Trophoblast cell (in vitro differentiated cells and primary cell): ENCODE data around the gene RELL2.
A peak's percentile ranks its signal among the peaks of the same experiment; 100 is the strongest.

Experiments used
- DNase-seq, 2 donors: peaks; one replicate each; pipeline ENCODE4 v3.0.0-alpha.2; 2016
- H2AFZ ChIP-seq: 2 replicates; pipeline ENCODE4 v1.6.1; 2013; ENCODE audit warnings: low read length, moderate library complexity, mild to moderate bottlenecking; ENCODE audit not compliant: insufficient read depth, poor library complexity
- H2AK5ac ChIP-seq: 2 replicates; pipeline ENCODE4 v1.6.1; 2013; ENCODE audit warnings: mild to moderate bottlenecking, low read length
- H2BK120ac ChIP-seq: 2 replicates; pipeline ENCODE4 v1.6.1; 2013; ENCODE audit warnings: low read length, mild to moderate bottlenecking, moderate library complexity; ENCODE audit not compliant: insufficient read depth, poor library complexity
- H2BK12ac ChIP-seq: 2 replicates; pipeline ENCODE4 v1.6.1; 2013; ENCODE audit warnings: mild to moderate bottlenecking, low read length, moderate library complexity
- H2BK5ac ChIP-seq: 2 replicates; pipeline ENCODE4 v1.6.1; 2013; ENCODE audit warnings: low read length, low read depth, moderate library complexity, mild to moderate bottlenecking; ENCODE audit not compliant: poor library complexity
- H3K14ac ChIP-seq: 2 replicates; pipeline ENCODE4 v1.6.1; 2013; ENCODE audit warnings: mild to moderate bottlenecking, low read length
- H3K18ac ChIP-seq: 2 replicates; pipeline ENCODE4 v1.6.1; 2013; ENCODE audit warnings: mild to moderate bottlenecking, low read length
- H3K23ac ChIP-seq: 2 replicates; pipeline ENCODE4 v1.6.1; 2013; ENCODE audit warnings: low read length
- H3K27ac ChIP-seq: 2 replicates; pipeline ENCODE4 v1.5.1; 2013; ENCODE audit warnings: low read depth, mild to moderate bottlenecking, inconsistent platforms, low read length, moderate library complexity
- H3K27me3 ChIP-seq: 2 replicates; pipeline ENCODE4 v1.6.1; 2013; ENCODE audit warnings: inconsistent platforms, mild to moderate bottlenecking, low read length, moderate library complexity; ENCODE audit not compliant: insufficient read depth
- H3K36me3 ChIP-seq, 2 experiments: 1 replicate in 1 of 2; 2 replicates in 1 of 2; pipeline ENCODE4 v1.6.1; 2013; ENCODE audit warnings: low read length in 2 of 2, mild to moderate bottlenecking in 2 of 2, moderate library complexity in 1 of 2; ENCODE audit not compliant: insufficient read depth in 2 of 2, control insufficient read depth in 1 of 2
- H3K4ac ChIP-seq: 2 replicates; pipeline ENCODE4 v1.6.1; 2013; ENCODE audit warnings: low read depth, mild to moderate bottlenecking, low read length, moderate library complexity
- H3K4me1 ChIP-seq, 2 experiments: 1 replicate in 1 of 2; 2 replicates in 1 of 2; pipeline ENCODE4 v1.6.1; 2013; ENCODE audit warnings: low read length in 2 of 2, mild to moderate bottlenecking in 2 of 2, moderate library complexity in 1 of 2; ENCODE audit not compliant: insufficient read depth in 2 of 2, control insufficient read depth in 1 of 2
- H3K4me2 ChIP-seq: 2 replicates; pipeline ENCODE4 v1.6.1; 2013; ENCODE audit warnings: inconsistent platforms, mild to moderate bottlenecking, low read length, moderate library complexity
- H3K4me3 ChIP-seq: 2 replicates; pipeline ENCODE4 v1.5.1; 2013; ENCODE audit warnings: mild to moderate bottlenecking, low read depth, low read length, inconsistent platforms
- H3K79me1 ChIP-seq: one replicate; pipeline ENCODE4 v1.6.1; 2013; ENCODE audit warnings: low read length
- H3K79me2 ChIP-seq: 2 replicates; pipeline ENCODE4 v1.6.1; 2013; ENCODE audit warnings: low read length, mild to moderate bottlenecking; ENCODE audit not compliant: control insufficient read depth, insufficient read depth, poor library complexity
- H3K9ac ChIP-seq: 2 replicates; pipeline ENCODE4 v1.6.1; 2013; ENCODE audit warnings: mild to moderate bottlenecking, low read length
- H3K9me3 ChIP-seq: 2 replicates; pipeline ENCODE4 v1.6.1; 2013; ENCODE audit warnings: low read depth, mild to moderate bottlenecking, control low read depth, inconsistent platforms, low read length; ENCODE audit not compliant: insufficient read depth
- H4K12ac ChIP-seq: 2 replicates; pipeline ENCODE4 v1.6.1; 2013; ENCODE audit warnings: low read depth, mild to moderate bottlenecking, low read length, moderate library complexity
- H4K8ac ChIP-seq: 2 replicates; pipeline ENCODE4 v1.6.1; 2013; ENCODE audit warnings: low read depth, mild to moderate bottlenecking, low read length, moderate library complexity
- H4K91ac ChIP-seq: one replicate; pipeline ENCODE4 v1.6.1; 2013; ENCODE audit warnings: low read depth, mild to moderate bottlenecking, low read length, moderate library complexity
- WGBS: extraction: QIAGEN DNeasy Blood & Tissue Kit; methylation state at CpG from one replicate; pipeline ENCODE4 v1.1.7; 2013; ENCODE audit warnings: missing lambda C conversion rate; ENCODE audit not compliant: insufficient read length, insufficient coverage; ENCODE audit errors: extremely low coverage; 5-methylcytosine and 5-hydroxymethylcytosine counted together

The RELL2 gene

GRCh38 chr5:141632650-141633049 is 4.1 kb upstream of the RELL2 start:
- no peak overlapping the region for H3K4ac ChIP-seq
- H3K9ac ChIP-seq = no peak overlapping the region
- no peak overlapping the region for H3K14ac ChIP-seq
- H2AK5ac ChIP-seq = no peak overlapping the region
- H2BK120ac ChIP-seq = no peak overlapping the region
- no peak overlapping the region for H3K23ac ChIP-seq
- no peaks in the 10 kb centered on the region for H3K9me3 ChIP-seq
- H2BK5ac ChIP-seq = no peak overlapping the region
- no peak overlapping the region for H4K91ac ChIP-seq
- H3K36me3 ChIP-seq = peaks cover 21 to 29% of the 10 kb centered on the region in 2 experiments
- no peak overlapping the region for H4K8ac ChIP-seq
- no peak for DNase-seq
- H3K18ac ChIP-seq = no peak overlapping the region
- WGBS = no CpG with 5 or more reads among the region's 2 CpGs
- peaks cover 7% of the 10 kb centered on the region for H3K79me1 ChIP-seq
- H4K12ac ChIP-seq = no peak overlapping the region
- no peak overlapping the region for H3K27ac ChIP-seq
- no peak overlapping the region for H3K4me3 ChIP-seq
- H3K4me2 ChIP-seq = no peak overlapping the region
- peaks cover 2 to 8% of the 10 kb centered on the region in 2 experiments for H3K4me1 ChIP-seq
- H2BK12ac ChIP-seq = no peak overlapping the region
- H3K27me3 ChIP-seq = no peaks in the 10 kb centered on the region
- H3K79me2 ChIP-seq = peaks cover 6% of the 10 kb centered on the region
- H2AFZ ChIP-seq = no peak overlapping the region

DNA sequence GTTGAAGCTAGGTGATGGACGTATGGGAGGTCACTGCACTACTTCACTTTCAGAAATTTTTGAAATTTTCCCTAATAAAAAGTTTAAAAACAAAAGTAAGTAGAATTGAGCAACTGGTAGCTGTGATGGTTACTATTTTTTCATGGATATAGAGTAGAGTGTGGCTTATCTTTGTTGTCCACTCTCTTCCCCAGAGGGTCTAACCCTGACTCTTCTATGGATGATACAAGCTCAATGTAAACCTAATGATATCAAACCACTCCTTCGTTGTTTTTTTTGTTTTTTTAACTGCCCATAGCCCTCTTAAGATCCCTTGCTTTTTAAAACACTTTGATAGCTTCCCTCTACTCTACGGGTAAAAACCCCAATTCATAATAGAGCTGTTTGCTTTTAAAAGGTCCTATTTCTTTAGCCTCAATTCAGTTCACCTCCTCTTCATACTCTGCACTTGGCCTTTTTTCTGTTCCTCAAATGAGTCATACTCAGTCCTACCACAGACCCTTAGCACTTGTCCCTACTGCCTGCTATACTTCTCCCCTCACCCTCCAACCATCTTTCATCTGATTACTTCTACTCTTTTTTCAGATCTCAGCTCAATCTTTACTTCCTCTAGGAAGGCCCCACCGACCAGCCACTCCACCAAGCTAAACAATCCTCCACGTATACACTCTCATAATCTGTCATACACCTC is 2.8 kb upstream of the RELL2 start:
- H2BK12ac ChIP-seq = no peak overlapping the region
- H3K4me3 ChIP-seq = no peak overlapping the region
- no peak overlapping the region for H3K4ac ChIP-seq
- H2AK5ac ChIP-seq = no peak overlapping the region
- no peak overlapping the region for H2BK5ac ChIP-seq
- no peak overlapping the region for H4K12ac ChIP-seq
- H3K36me3 ChIP-seq = peaks cover 13 to 16% of the 10 kb centered on the region in 2 experiments
- no peak overlapping the region for H3K4me2 ChIP-seq
- DNase-seq = no peak
- peaks cover 6 to 15% of the 10 kb centered on the region in 2 experiments for H3K4me1 ChIP-seq
- no CpG with 5 or more reads among the region's 5 CpGs for WGBS
- no peak overlapping the region for H2AFZ ChIP-seq
- H4K8ac ChIP-seq = no peak overlapping the region
- no peak overlapping the region for H3K23ac ChIP-seq
- no peak overlapping the region for H4K91ac ChIP-seq
- H3K9me3 ChIP-seq = no peaks in the 10 kb centered on the region
- no peak overlapping the region for H3K27ac ChIP-seq
- H3K14ac ChIP-seq = no peak overlapping the region
- peaks cover 7% of the 10 kb centered on the region for H3K79me1 ChIP-seq
- H3K18ac ChIP-seq = no peak overlapping the region
- H3K79me2 ChIP-seq = peaks cover 6% of the 10 kb centered on the region
- no peaks in the 10 kb centered on the region for H3K27me3 ChIP-seq
- no peak overlapping the region for H2BK120ac ChIP-seq
- no peak overlapping the region for H3K9ac ChIP-seq

DNA sequence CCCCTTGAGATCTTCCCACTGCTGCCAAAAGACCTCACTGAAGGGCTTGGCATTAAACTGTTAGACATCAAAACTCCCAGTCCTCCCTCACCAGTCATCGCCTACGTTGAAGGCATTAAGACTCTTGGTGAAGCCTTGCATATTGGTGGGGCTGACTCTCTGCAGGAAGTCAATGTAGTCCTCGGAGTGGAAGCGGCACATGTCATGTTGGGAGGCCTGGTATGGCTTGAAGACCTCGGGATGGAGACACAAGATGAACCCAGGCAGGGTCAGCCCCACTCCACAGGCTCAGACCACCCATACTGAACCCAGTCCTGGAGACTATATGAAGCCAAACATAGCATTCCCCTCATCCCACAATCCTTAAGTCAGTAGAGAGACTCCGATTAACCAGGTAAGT is 2.1 kb upstream of the RELL2 start:
- Histone ChIP-seq H3K4me1 (peaks cover 6 to 15% of the 10 kb centered on the region in 2 experiments), H4K12ac (no peak overlapping the region), H2BK120ac (no peak overlapping the region), H3K4me2 (no peak overlapping the region), H2BK5ac (no peak overlapping the region), H4K8ac (no peak overlapping the region), H3K27me3 (no peaks in the 10 kb centered on the region), H3K79me1 (peaks cover 7% of the 10 kb centered on the region), H3K36me3 (peaks cover 6 to 9% of the 10 kb centered on the region in 2 experiments), H4K91ac (no peak overlapping the region), H3K27ac (no peak overlapping the region), H3K18ac (no peak overlapping the region), H2BK12ac (no peak overlapping the region), H2AFZ (no peak overlapping the region), H3K9me3 (no peaks in the 10 kb centered on the region), H2AK5ac (no peak overlapping the region), H3K9ac (no peak overlapping the region), H3K23ac (no peak overlapping the region), H3K4ac (peak overlapping the region; percentile 61), H3K79me2 (peaks cover 6% of the 10 kb centered on the region), H3K14ac (no peak overlapping the region), H3K4me3 (no peak overlapping the region)
- DNase-seq = no peak
- WGBS = no CpG with 5 or more reads among the region's 6 CpGs

GRCh38 chr5:141635646-141636045 is 1.2 kb upstream of the RELL2 start:
- DNase-seq = no peak
- H3K9ac ChIP-seq = no peak overlapping the region
- H2BK12ac ChIP-seq = no peak overlapping the region
- no peak overlapping the region for H4K8ac ChIP-seq
- peaks cover 6% of the 10 kb centered on the region for H3K79me2 ChIP-seq
- H3K4me2 ChIP-seq = peak overlapping the region; percentile 69
- peaks cover 6 to 15% of the 10 kb centered on the region in 2 experiments for H3K4me1 ChIP-seq
- no peak overlapping the region for H3K18ac ChIP-seq
- H2BK5ac ChIP-seq = no peak overlapping the region
- no peaks in the 10 kb centered on the region for H3K9me3 ChIP-seq
- H2AK5ac ChIP-seq = no peak overlapping the region
- no peak overlapping the region for H3K27ac ChIP-seq
- peaks cover 7% of the 10 kb centered on the region for H3K79me1 ChIP-seq
- no peak overlapping the region for H3K14ac ChIP-seq
- no peak overlapping the region for H2BK120ac ChIP-seq
- peaks cover 4 to 8% of the 10 kb centered on the region in 2 experiments for H3K36me3 ChIP-seq
- H3K23ac ChIP-seq = no peak overlapping the region
- no peak overlapping the region for H3K4me3 ChIP-seq
- peak overlapping the region; percentile 20 for H2AFZ ChIP-seq
- H4K91ac ChIP-seq = no peak overlapping the region
- no CpG with 5 or more reads among the region's 7 CpGs for WGBS
- H3K27me3 ChIP-seq = no peaks in the 10 kb centered on the region
- no peak overlapping the region for H4K12ac ChIP-seq
- peak overlapping the region; percentile 41 for H3K4ac ChIP-seq
